AG04449 (cell line): ENCODE measurements around the gene TOGARAM1.

Experiments used
- CTCF ChIA-PET: fragments of 350-600 bp; formaldehyde crosslinking; extraction: SDS; loops from one replicate; lab custom pipeline; 2021; ENCODE audit warnings: antibody characterized with exemption; lab: Yijun Ruan, JAX
- POLR2A ChIA-PET: fragments of 400-600, 350-600 bp; formaldehyde crosslinking; extraction: SDS; loops from one replicate; lab custom pipeline; 2020; ENCODE audit warnings: antibody characterized with exemption, inconsistent platforms; lab: Yijun Ruan, JAX
- DNase-seq: peaks from one replicate; pipeline ENCODE4 v3.0.0-alpha.2; 2010; ENCODE audit warnings: low read depth, low spot score
- H3K4me3 ChIP-seq: 2 replicates; pipeline ENCODE4 v1.5.1; 2011; ENCODE audit warnings: low read depth, mild to moderate bottlenecking, control low read depth, low read length
- TF ChIP-seq, protein P1 (sequence below): IDR thresholded peaks from one replicate; pipeline ENCODE4 v1.5.1; 2011; ENCODE audit warnings: mild to moderate bottlenecking, moderate library complexity, low read length, control low read depth, inconsistent platforms; ENCODE audit not compliant: insufficient read depth; ENCODE audit errors: missing control alignments

The TOGARAM1 gene

GRCh38 chr14:44981198-44981597 lies 19.2 kb downstream of the TOGARAM1 start:
- ChIA-PET CTCF (no interaction called here), POLR2A (no interaction called here)
- no peak for DNase-seq
- TF ChIP-seq, protein P1, sequence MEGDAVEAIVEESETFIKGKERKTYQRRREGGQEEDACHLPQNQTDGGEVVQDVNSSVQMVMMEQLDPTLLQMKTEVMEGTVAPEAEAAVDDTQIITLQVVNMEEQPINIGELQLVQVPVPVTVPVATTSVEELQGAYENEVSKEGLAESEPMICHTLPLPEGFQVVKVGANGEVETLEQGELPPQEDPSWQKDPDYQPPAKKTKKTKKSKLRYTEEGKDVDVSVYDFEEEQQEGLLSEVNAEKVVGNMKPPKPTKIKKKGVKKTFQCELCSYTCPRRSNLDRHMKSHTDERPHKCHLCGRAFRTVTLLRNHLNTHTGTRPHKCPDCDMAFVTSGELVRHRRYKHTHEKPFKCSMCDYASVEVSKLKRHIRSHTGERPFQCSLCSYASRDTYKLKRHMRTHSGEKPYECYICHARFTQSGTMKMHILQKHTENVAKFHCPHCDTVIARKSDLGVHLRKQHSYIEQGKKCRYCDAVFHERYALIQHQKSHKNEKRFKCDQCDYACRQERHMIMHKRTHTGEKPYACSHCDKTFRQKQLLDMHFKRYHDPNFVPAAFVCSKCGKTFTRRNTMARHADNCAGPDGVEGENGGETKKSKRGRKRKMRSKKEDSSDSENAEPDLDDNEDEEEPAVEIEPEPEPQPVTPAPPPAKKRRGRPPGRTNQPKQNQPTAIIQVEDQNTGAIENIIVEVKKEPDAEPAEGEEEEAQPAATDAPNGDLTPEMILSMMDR: no peak
- no peak overlapping the region for H3K4me3 ChIP-seq

DNA sequence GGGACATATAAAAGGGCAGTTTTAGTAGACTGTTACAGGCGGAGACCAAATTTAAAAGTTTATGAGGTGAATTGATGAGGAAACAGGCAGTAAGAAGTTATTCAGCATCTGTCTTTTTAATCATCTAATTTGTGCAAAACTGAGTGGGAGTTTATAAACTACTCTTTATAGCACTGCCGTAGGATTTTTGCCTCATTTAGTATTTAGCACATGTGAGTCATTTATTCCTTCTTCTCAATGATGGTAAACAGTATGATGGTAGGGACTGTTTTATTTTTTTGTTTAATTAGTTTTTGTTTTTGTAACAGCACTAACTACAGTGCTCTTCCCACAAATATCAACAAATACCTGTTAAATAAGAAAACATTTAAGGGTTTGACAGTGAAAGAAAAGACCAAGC lies 20.6 kb downstream of the TOGARAM1 start:
- POLR2A ChIA-PET: no interaction called here
- CTCF ChIA-PET: no interaction called here
- TF ChIP-seq, protein P1: no peak
- no peak for DNase-seq
- H3K4me3 ChIP-seq: no peak overlapping the region

GRCh38 chr14:44988694-44989093 lies 26.7 kb downstream of the TOGARAM1 start:
- ChIA-PET CTCF (no interaction called here), POLR2A (no interaction called here)
- no peak overlapping the region for H3K4me3 ChIP-seq
- TF ChIP-seq, protein P1: no peak
- no peak for DNase-seq

GRCh38 chr14:44989497-44990440 lies 27.8 kb downstream of the TOGARAM1 start:
- ChIA-PET POLR2A (no interaction called here), CTCF (no interaction called here)
- TF ChIP-seq, protein P1: no peak
- H3K4me3 ChIP-seq: no peak overlapping the region
- DNase-seq: no peak

DNA sequence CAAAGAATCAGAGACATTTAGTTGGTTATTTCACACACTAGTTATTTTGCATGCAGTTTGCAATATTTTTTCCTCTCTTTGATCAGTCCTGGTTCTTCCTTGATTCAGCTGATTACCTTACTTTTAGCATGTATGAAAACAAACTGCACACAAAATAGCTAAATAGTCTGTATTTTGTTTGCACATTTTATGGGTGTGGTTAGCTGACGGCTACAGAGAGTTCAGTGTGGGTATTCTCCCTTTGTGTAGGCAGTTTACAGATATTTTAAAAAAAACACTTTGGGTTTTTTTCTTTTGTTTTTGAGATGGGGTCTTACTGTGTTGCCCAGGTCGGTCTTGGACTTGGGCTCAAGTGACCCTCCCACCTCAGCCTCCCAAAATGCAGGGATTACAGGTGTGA lies 28.5 kb downstream of the TOGARAM1 start:
- H3K4me3 ChIP-seq: no peak overlapping the region
- TF ChIP-seq, protein P1: no peak
- ChIA-PET CTCF (interaction anchor here (1.2 kb wide), 1 partner anchor 77 kb away, joined by 4 read pairs; no protein-coding TSS in a partner anchor), POLR2A (no interaction called here)
- no peak for DNase-seq

- no peak for DNase-seq
- POLR2A ChIA-PET: no interaction called here
- TF ChIP-seq, protein P1: no peak
- H3K4me3 ChIP-seq: no peak overlapping the region
- CTCF ChIA-PET: no interaction called here
These were observed 33.2 kb downstream of the TOGARAM1 start for GRCh38 chr14:44995196-44995595.
